LHCN-M2 (cell line): ENCODE results near the gene RHEBL1. TPM values are rescaled to one million over a fixed set of nuclear protein-coding genes. Genes with fewer than 3 reads are reported as not detected.

Source experiments
- DNase-seq: peaks from one replicate; pipeline ENCODE4 v3.0.0-alpha.2; 2012; ENCODE audit warnings: low read depth
- total RNA-seq: library from RNA; depleted of rRNA; stranded (reverse); fragments of >200 nt; gene quantifications from 2 replicates; pipeline ENCODE4 v1.2.3, GENCODE V29; 2014

The RHEBL1 gene
- total RNA-seq, 1 experiment from 2014 or later, result 2.9 TPM

GRCh38 chr12:49054524-49054923 lies 15.3 kb downstream of the RHEBL1 start:
- DNase-seq, result no peak

- DNase-seq, result no peak
Measured at GRCh38 chr12:49054096-49054495, 15.7 kb downstream of the RHEBL1 start.

GRCh38 chr12:49052451-49053208 lies 17.1 kb downstream of the RHEBL1 start:
- no peak for DNase-seq

- no peak for DNase-seq
Measured at GRCh38 chr12:49051777-49052438, 17.9 kb downstream of the RHEBL1 start.

- no peak for DNase-seq
Measured at GRCh38 chr12:49051373-49051764, 18.4 kb downstream of the RHEBL1 start.

GRCh38 chr12:49050507-49051372 lies 19.0 kb downstream of the RHEBL1 start:
- no peak for DNase-seq

- DNase-seq, result peak; percentile 69
Measured at GRCh38 chr12:49049566-49050224, 20.1 kb downstream of the RHEBL1 start.

GRCh38 chr12:49048953-49049352 lies 20.8 kb downstream of the RHEBL1 start:
- DNase-seq, result no peak

- no peak for DNase-seq
Measured at GRCh38 chr12:49046129-49046895, 23.5 kb downstream of the RHEBL1 start.

- DNase-seq, result no peak
Measured at GRCh38 chr12:49044660-49045059, 25.1 kb downstream of the RHEBL1 start.

GRCh38 chr12:49043856-49044258 lies 25.9 kb downstream of the RHEBL1 start:
- peak; percentile 42 for DNase-seq

GRCh38 chr12:49043241-49043640 lies 26.5 kb downstream of the RHEBL1 start:
- DNase-seq, result no peak

GRCh38 chr12:49041881-49042484 lies 27.8 kb downstream of the RHEBL1 start:
- no peak for DNase-seq

- no peak for DNase-seq
Measured at GRCh38 chr12:49041036-49041880, 28.5 kb downstream of the RHEBL1 start.

GRCh38 chr12:49040364-49040855 lies 29.4 kb downstream of the RHEBL1 start:
- no peak for DNase-seq

- no peak for DNase-seq
Measured at GRCh38 chr12:49039421-49040363, 30.1 kb downstream of the RHEBL1 start.

GRCh38 chr12:49038291-49038955 lies 31.4 kb downstream of the RHEBL1 start:
- no peak for DNase-seq

- DNase-seq, result no peak
Measured at GRCh38 chr12:49037947-49038237, 31.9 kb downstream of the RHEBL1 start.
